ENCODE results near the gene LAMB1. TPM values are rescaled to one million over a fixed set of nuclear protein-coding genes. Genes with fewer than 3 reads are reported as not detected.

The LAMB1 gene
- total RNA-seq, 2 experiments from 2014 or later = not detected

GRCh38 chr7:108012499-108013430, 9.8 kb upstream of the LAMB1 start:
- no peak overlapping the region for H3K27ac Mint-ChIP-seq
- intact Hi-C loops (cut with DNase I, micrococcal nuclease) = no loop called here

GRCh38 chr7:108010377-108010776, 7.4 kb upstream of the LAMB1 start:
- H3K36me3 ChIP-seq (ENCODE audit: insufficient read depth, low read length) = no peaks in the 10 kb centered on the region
- peaks cover 45% of the 10 kb centered on the region for H3K27me3 Mint-ChIP-seq
- H3K9me3 Mint-ChIP-seq = no peaks in the 10 kb centered on the region
- DNase-seq = no peak
- H3K27ac Mint-ChIP-seq = no peak overlapping the region
- no peak overlapping the region for H3K27ac ChIP-seq (ENCODE audit: low read depth in 1 of 2, low read length in 2 of 2)
- H3K27me3 ChIP-seq (ENCODE audit: control insufficient read depth in 1 of 2, insufficient read depth in 2 of 2, low read length in 2 of 2) = peaks cover 3 to 12% of the 10 kb centered on the region in 2 experiments
- intact Hi-C loops (cut with DNase I, micrococcal nuclease) = no loop called here
- POLR2A ChIA-PET = no interaction called here
- CTCF ChIA-PET = no interaction called here
- no peaks in the 10 kb centered on the region for H3K4me1 ChIP-seq (ENCODE audit: insufficient read depth, low read length)
- ATAC-seq (ENCODE audit: poor library complexity) = no peak
- H3K4me3 ChIP-seq (ENCODE audit: low read length) = no peak overlapping the region
- TF ChIP-seq CTCF (IDR thresholded peaks at IDR 0.05) = no peak
- no peaks in the 10 kb centered on the region for H3K36me3 Mint-ChIP-seq (ENCODE audit: low read depth)
- no peaks in the 10 kb centered on the region for H3K9me3 ChIP-seq (ENCODE audit: control insufficient read depth in 1 of 2, insufficient read depth in 1 of 2, low read length in 2 of 2)
- H3K4me3 Mint-ChIP-seq = no peak overlapping the region
- H3K4me1 Mint-ChIP-seq (ENCODE audit: low read depth) = no peaks in the 10 kb centered on the region

More at GRCh38 chr7:108012499-108013430, 9.8 kb upstream of the LAMB1 start:
- H3K27me3 ChIP-seq (ENCODE audit: control insufficient read depth in 1 of 2, insufficient read depth in 2 of 2, low read length in 2 of 2) = peaks cover 3 to 12% of the 10 kb centered on the region in 2 experiments
- TF ChIP-seq CTCF (IDR thresholded peaks at IDR 0.05) = no peak
- Mint-ChIP-seq H3K9me3 (no peaks in the 10 kb centered on the region), H3K4me1 (ENCODE audit: low read depth) (no peaks in the 10 kb centered on the region), H3K27me3 (peaks cover 23% of the 10 kb centered on the region), H3K4me3 (no peak overlapping the region), H3K36me3 (ENCODE audit: low read depth) (no peaks in the 10 kb centered on the region)
- no peaks in the 10 kb centered on the region for H3K4me1 ChIP-seq (ENCODE audit: insufficient read depth, low read length)
- ATAC-seq (ENCODE audit: poor library complexity) (no peak), DNase-seq (no peak)
- H3K4me3 ChIP-seq (ENCODE audit: low read length) = no peak overlapping the region
- ChIA-PET CTCF (no interaction called here), POLR2A (no interaction called here)
- H3K27ac ChIP-seq (ENCODE audit: low read depth in 1 of 2, low read length in 2 of 2) = no peak overlapping the region
- H3K36me3 ChIP-seq (ENCODE audit: insufficient read depth, low read length) = no peaks in the 10 kb centered on the region
- no peaks in the 10 kb centered on the region for H3K9me3 ChIP-seq (ENCODE audit: control insufficient read depth in 1 of 2, insufficient read depth in 1 of 2, low read length in 2 of 2)

- ChIA-PET POLR2A (no interaction called here), CTCF (no interaction called here)
- TF ChIP-seq CTCF (IDR thresholded peaks at IDR 0.05) = no peak
- Histone ChIP-seq H3K9me3 (ENCODE audit: control insufficient read depth in 1 of 2, insufficient read depth in 1 of 2, low read length in 2 of 2) (no peaks in the 10 kb centered on the region), H3K36me3 (ENCODE audit: insufficient read depth, low read length) (no peaks in the 10 kb centered on the region), H3K27ac (ENCODE audit: low read depth in 1 of 2, low read length in 2 of 2) (no peak overlapping the region), H3K4me1 (ENCODE audit: insufficient read depth, low read length) (no peaks in the 10 kb centered on the region), H3K4me3 (ENCODE audit: low read length) (no peak overlapping the region), H3K27me3 (ENCODE audit: control insufficient read depth in 1 of 2, insufficient read depth in 2 of 2, low read length in 2 of 2) (peaks cover 7 to 17% of the 10 kb centered on the region in 2 experiments)
- no peaks in the 10 kb centered on the region for H3K4me1 Mint-ChIP-seq (ENCODE audit: low read depth)
- no peaks in the 10 kb centered on the region for H3K9me3 Mint-ChIP-seq
- no peak for DNase-seq
- no peak overlapping the region for H3K27ac Mint-ChIP-seq
- peaks cover 49% of the 10 kb centered on the region for H3K27me3 Mint-ChIP-seq
- H3K36me3 Mint-ChIP-seq (ENCODE audit: low read depth) = no peaks in the 10 kb centered on the region
- no peak overlapping the region for H3K4me3 Mint-ChIP-seq
- no peak for ATAC-seq (ENCODE audit: poor library complexity)
- intact Hi-C loops (cut with DNase I, micrococcal nuclease) = no loop called here
Observed at GRCh38 chr7:108009873-108010272, 6.9 kb upstream of the LAMB1 start.

Measured in CD4-positive, alpha-beta T cell (primary cell).